GM21390 (cell line): Measurements from ENCODE around the gene C1orf185.
"Not testable (repeated sequence)": the region's sequence is repeated elsewhere in the genome, so short reads cannot be mapped to it uniquely, and the experiment has no call there.

Experiments used
- ATAC-seq: cut with Tn5 transposase; IDR thresholded peaks from one replicate; pipeline ENCODE4 v1.9.1; 2021; ENCODE audit not compliant: unreplicated experiment

The C1orf185 gene

GRCh38 chr1:51133045-51133444 is 31.0 kb downstream of the C1orf185 start:
- ATAC-seq = no peak

- ATAC-seq = not testable (repeated sequence)
Observed at GRCh38 chr1:51137696-51138095, 35.7 kb downstream of the C1orf185 start.

GRCh38 chr1:51139474-51139873 is 37.4 kb downstream of the C1orf185 start:
- ATAC-seq = no peak

GRCh38 chr1:51147394-51147793 is 45.4 kb downstream of the C1orf185 start:
- ATAC-seq = no peak

GRCh38 chr1:51154776-51155175 is 52.7 kb downstream of the C1orf185 start:
- ATAC-seq = no peak

- ATAC-seq = no peak
Observed at GRCh38 chr1:51156752-51157151, 54.7 kb downstream of the C1orf185 start.

- ATAC-seq = no peak
Observed at GRCh38 chr1:51157395-51157794, 55.4 kb downstream of the C1orf185 start.

- no peak for ATAC-seq
Observed at GRCh38 chr1:51158263-51158662, 56.2 kb downstream of the C1orf185 start.

GRCh38 chr1:51162560-51162959 is 60.5 kb downstream of the C1orf185 start:
- ATAC-seq = not testable (repeated sequence)

- no peak for ATAC-seq
Observed at GRCh38 chr1:51165540-51165939, 63.5 kb downstream of the C1orf185 start.

GRCh38 chr1:51168266-51168845 is 66.3 kb downstream of the C1orf185 start:
- no peak for ATAC-seq

- ATAC-seq = no peak
Observed at GRCh38 chr1:51168936-51169335, 66.9 kb downstream of the C1orf185 start.

GRCh38 chr1:51170342-51170741 is 68.3 kb downstream of the C1orf185 start:
- no peak for ATAC-seq

GRCh38 chr1:51172811-51173210 is 70.8 kb downstream of the C1orf185 start:
- ATAC-seq = no peak

- no peak for ATAC-seq
Observed at GRCh38 chr1:51175278-51175677, 73.2 kb downstream of the C1orf185 start.

- ATAC-seq = not testable (repeated sequence)
Observed at GRCh38 chr1:51177988-51178387, 76.0 kb downstream of the C1orf185 start.

- ATAC-seq = no peak
Observed at GRCh38 chr1:51188230-51188629, 86.2 kb downstream of the C1orf185 start.

GRCh38 chr1:51189421-51190073 is 87.5 kb downstream of the C1orf185 start:
- ATAC-seq = no peak

- no peak for ATAC-seq
Observed at GRCh38 chr1:51190961-51191360, 88.9 kb downstream of the C1orf185 start.

- ATAC-seq = no peak
Observed at GRCh38 chr1:51192213-51192843, 90.3 kb downstream of the C1orf185 start.

GRCh38 chr1:51193564-51193963 is 91.5 kb downstream of the C1orf185 start:
- ATAC-seq = no peak
